Measurements from ENCODE around the gene MYL11.

MYL11 gene

GRCh38 chr16:30369938-30370455 is 4.6 kb upstream of the MYL11 start:
- TF ChIP-seq POLR2AphosphoS5 (IDR thresholded peaks at IDR 0.05; ENCODE audit: low read depth, low read length) (no peak), TAF1 (IDR thresholded peaks at IDR 0.05; ENCODE audit: borderline replicate concordance, insufficient read depth, low read length) (peak; percentile 36; the same call in 1 of the 2 replicates)

- no peak; the same call in 1 of the 2 replicates for TF ChIP-seq POLR2AphosphoS5 (IDR thresholded peaks at IDR 0.05; ENCODE audit: low read depth, low read length)
- TF ChIP-seq SIN3A (IDR thresholded peaks at IDR 0.05; ENCODE audit: borderline replicate concordance, insufficient read depth, low read length) = no peak
- TF ChIP-seq TAF1 (IDR thresholded peaks at IDR 0.05; ENCODE audit: borderline replicate concordance, insufficient read depth, low read length) = no peak
- TF ChIP-seq, protein P1, sequence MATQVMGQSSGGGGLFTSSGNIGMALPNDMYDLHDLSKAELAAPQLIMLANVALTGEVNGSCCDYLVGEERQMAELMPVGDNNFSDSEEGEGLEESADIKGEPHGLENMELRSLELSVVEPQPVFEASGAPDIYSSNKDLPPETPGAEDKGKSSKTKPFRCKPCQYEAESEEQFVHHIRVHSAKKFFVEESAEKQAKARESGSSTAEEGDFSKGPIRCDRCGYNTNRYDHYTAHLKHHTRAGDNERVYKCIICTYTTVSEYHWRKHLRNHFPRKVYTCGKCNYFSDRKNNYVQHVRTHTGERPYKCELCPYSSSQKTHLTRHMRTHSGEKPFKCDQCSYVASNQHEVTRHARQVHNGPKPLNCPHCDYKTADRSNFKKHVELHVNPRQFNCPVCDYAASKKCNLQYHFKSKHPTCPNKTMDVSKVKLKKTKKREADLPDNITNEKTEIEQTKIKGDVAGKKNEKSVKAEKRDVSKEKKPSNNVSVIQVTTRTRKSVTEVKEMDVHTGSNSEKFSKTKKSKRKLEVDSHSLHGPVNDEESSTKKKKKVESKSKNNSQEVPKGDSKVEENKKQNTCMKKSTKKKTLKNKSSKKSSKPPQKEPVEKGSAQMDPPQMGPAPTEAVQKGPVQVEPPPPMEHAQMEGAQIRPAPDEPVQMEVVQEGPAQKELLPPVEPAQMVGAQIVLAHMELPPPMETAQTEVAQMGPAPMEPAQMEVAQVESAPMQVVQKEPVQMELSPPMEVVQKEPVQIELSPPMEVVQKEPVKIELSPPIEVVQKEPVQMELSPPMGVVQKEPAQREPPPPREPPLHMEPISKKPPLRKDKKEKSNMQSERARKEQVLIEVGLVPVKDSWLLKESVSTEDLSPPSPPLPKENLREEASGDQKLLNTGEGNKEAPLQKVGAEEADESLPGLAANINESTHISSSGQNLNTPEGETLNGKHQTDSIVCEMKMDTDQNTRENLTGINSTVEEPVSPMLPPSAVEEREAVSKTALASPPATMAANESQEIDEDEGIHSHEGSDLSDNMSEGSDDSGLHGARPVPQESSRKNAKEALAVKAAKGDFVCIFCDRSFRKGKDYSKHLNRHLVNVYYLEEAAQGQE (IDR thresholded peaks at IDR 0.05; ENCODE audit: insufficient read depth in 1 of 2, low read depth in 2 of 2, low read length in 2 of 2) = no peak
- no peak for TF ChIP-seq FOXP2 (optimal IDR thresholded peaks at IDR 0.05; ENCODE audit: borderline replicate concordance, extremely low read depth, extremely low read length, insufficient read depth)
Measured at GRCh38 chr16:30370456-30371247, 4.0 kb upstream of the MYL11 start, which contains the start of gene TBC1D10B. TBC1D10B (minus strand) TSS chr16:30370494; CDS start chr16:30370183, 311 bp downstream.

DNA sequence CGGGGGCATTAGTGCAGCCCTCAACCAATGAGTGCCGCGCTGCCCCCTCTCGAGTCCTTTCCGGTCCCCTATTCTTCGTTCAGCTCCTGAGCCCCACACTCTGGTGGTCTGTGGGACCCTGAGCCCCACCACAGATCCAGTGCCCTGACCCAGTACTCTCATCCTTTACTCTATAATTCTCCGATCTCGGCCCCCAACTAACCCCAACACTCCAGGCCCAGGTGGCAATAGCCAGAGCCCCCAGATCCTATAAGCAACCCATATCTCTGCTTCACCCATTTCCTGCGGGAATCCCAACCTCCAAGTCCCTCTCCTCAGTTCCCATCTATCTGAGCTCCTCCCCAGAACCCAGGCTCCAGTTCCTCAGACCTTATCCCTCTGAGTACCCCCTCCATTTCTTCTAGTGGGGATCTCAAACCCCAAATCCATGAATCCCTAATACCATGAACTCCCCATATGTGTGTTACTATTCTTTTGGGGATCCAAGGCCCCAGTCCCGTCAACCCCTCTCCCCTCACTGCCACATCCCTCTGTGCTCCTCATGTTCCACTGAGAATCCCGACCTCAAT is 3.3 kb upstream of the MYL11 start:
- TF ChIP-seq POLR2AphosphoS5 (IDR thresholded peaks at IDR 0.05; ENCODE audit: low read depth, low read length) (peak; percentile 66; the same call in 1 of the 2 replicates), FOXP2 (optimal IDR thresholded peaks at IDR 0.05; ENCODE audit: borderline replicate concordance, extremely low read depth, extremely low read length, insufficient read depth) (no peak), SIN3A (IDR thresholded peaks at IDR 0.05; ENCODE audit: borderline replicate concordance, insufficient read depth, low read length) (no peak)
- TF ChIP-seq, protein P1 (IDR thresholded peaks at IDR 0.05; ENCODE audit: insufficient read depth in 1 of 2, low read depth in 2 of 2, low read length in 2 of 2) = no peak

- TF ChIP-seq, protein P1 (IDR thresholded peaks at IDR 0.05; ENCODE audit: insufficient read depth in 1 of 2, low read depth in 2 of 2, low read length in 2 of 2) = no peak
- TF ChIP-seq TAF1 (IDR thresholded peaks at IDR 0.05; ENCODE audit: borderline replicate concordance, insufficient read depth, low read length) (no peak), SIN3A (IDR thresholded peaks at IDR 0.05; ENCODE audit: borderline replicate concordance, insufficient read depth, low read length) (no peak), FOXP2 (optimal IDR thresholded peaks at IDR 0.05; ENCODE audit: borderline replicate concordance, extremely low read depth, extremely low read length, insufficient read depth) (no peak), POLR2AphosphoS5 (IDR thresholded peaks at IDR 0.05; ENCODE audit: low read depth, low read length) (no peak)
Measured at GRCh38 chr16:30372038-30372712, 2.4 kb upstream of the MYL11 start.

DNA sequence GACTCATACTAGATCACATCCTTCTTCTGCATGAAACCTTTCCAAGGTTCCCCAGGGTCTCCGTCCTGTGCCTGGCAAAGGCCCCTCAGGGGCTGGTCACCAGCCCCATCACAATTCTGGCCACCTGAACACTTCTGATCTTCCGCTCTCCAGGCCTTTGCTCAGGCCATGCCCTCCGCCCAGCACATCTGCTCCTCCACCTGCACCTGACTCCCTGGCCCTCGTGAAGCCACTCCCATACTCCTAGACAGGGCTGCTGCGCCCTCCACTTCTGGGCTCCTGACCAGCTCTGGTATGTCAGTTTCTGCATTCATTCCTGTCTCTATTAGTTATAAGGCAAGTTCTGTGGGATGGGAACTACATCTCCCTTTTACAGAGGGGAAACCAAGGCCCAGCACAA is 1.9 kb upstream of the MYL11 start:
- TF ChIP-seq TAF1 (IDR thresholded peaks at IDR 0.05; ENCODE audit: borderline replicate concordance, insufficient read depth, low read length) (no peak), SIN3A (IDR thresholded peaks at IDR 0.05; ENCODE audit: borderline replicate concordance, insufficient read depth, low read length) (no peak), POLR2AphosphoS5 (IDR thresholded peaks at IDR 0.05; ENCODE audit: low read depth, low read length) (no peak), FOXP2 (optimal IDR thresholded peaks at IDR 0.05; ENCODE audit: borderline replicate concordance, extremely low read depth, extremely low read length, insufficient read depth) (no peak)
- TF ChIP-seq, protein P1 (IDR thresholded peaks at IDR 0.05; ENCODE audit: insufficient read depth in 1 of 2, low read depth in 2 of 2, low read length in 2 of 2) = no peak

All from PFSK-1 (cell line).